Measurements from ENCODE around the gene CD38. TPM values are rescaled to one million over a fixed set of nuclear protein-coding genes. Genes with fewer than 3 reads are reported as not detected.
"Not testable (repeated sequence)": the region's sequence is repeated elsewhere in the genome, so short reads cannot be mapped to it uniquely, and the experiment has no call there.

The CD38 gene
- total RNA-seq, 1 donor from 2014 or later: 1.0 TPM

DNA sequence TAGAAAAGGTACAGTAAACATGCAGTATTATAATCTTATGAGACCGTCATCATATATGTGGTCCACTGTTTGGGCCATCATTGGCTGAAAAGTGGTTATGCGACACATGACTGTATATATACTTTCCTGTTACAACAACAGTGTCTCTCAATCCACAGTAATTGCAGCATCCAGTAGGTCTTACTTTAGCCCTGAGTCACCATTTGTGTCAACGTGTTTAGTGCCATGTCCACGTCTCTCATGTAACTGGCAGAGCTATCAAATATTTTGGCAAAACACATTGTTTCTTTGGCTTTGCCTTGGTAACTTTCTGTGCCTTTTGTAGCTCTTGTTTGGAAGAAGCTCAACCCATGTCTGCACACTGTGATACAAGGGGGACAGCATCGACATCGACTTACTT, 73.8 kb downstream of the CD38 start:
- Histone ChIP-seq H3K27me3 (ENCODE audit: control insufficient read depth in 3 of 3, insufficient read depth in 3 of 3, low read length in 3 of 3) (no peaks in the 10 kb centered on the region), H3K9me3 (ENCODE audit: control insufficient read depth in 3 of 3, low read length in 3 of 3) (no peaks in the 10 kb centered on the region), H3K9ac (ENCODE audit: low read depth in 1 of 3, low read length in 3 of 3) (no peak overlapping the region), H3K4me3 (ENCODE audit: low read length in 3 of 3) (no peak overlapping the region), H3K27ac (ENCODE audit: low read depth, low read length) (no peak overlapping the region), H3K36me3 (ENCODE audit: control insufficient read depth in 3 of 3, insufficient read depth in 3 of 3, low read length in 3 of 3) (peaks cover 0 to 4% (median 3%) of the 10 kb centered on the region in 3 donors), H3K4me1 (ENCODE audit: control insufficient read depth in 3 of 3, insufficient read depth in 3 of 3, low read length in 3 of 3) (peaks cover 0 to 4% (median 0%) of the 10 kb centered on the region in 3 donors)

GRCh38 chr4:15852524-15852923, 74.4 kb downstream of the CD38 start:
- H3K36me3 ChIP-seq (ENCODE audit: control insufficient read depth in 3 of 3, insufficient read depth in 3 of 3, low read length in 3 of 3): peaks cover 0 to 4% (median 3%) of the 10 kb centered on the region in 3 donors
- no peaks in the 10 kb centered on the region for H3K27me3 ChIP-seq (ENCODE audit: control insufficient read depth in 3 of 3, insufficient read depth in 3 of 3, low read length in 3 of 3)
- H3K27ac ChIP-seq (ENCODE audit: low read depth, low read length): no peak overlapping the region
- peaks cover 0 to 4% (median 0%) of the 10 kb centered on the region in 3 donors for H3K4me1 ChIP-seq (ENCODE audit: control insufficient read depth in 3 of 3, insufficient read depth in 3 of 3, low read length in 3 of 3)
- no peak overlapping the region for H3K9ac ChIP-seq (ENCODE audit: low read depth in 1 of 3, low read length in 3 of 3)
- H3K9me3 ChIP-seq (ENCODE audit: control insufficient read depth in 3 of 3, low read length in 3 of 3): no peaks in the 10 kb centered on the region
- H3K4me3 ChIP-seq (ENCODE audit: low read length in 3 of 3): no peak overlapping the region

- Histone ChIP-seq H3K36me3 (ENCODE audit: control insufficient read depth in 3 of 3, insufficient read depth in 3 of 3, low read length in 3 of 3) (peaks cover 0 to 4% (median 0%) of the 10 kb centered on the region in 3 donors), H3K27ac (ENCODE audit: low read depth, low read length) (no peak overlapping the region), H3K4me1 (ENCODE audit: control insufficient read depth in 3 of 3, insufficient read depth in 3 of 3, low read length in 3 of 3) (peaks cover 0 to 4% (median 0%) of the 10 kb centered on the region in 3 donors), H3K9me3 (ENCODE audit: control insufficient read depth in 3 of 3, low read length in 3 of 3) (no peaks in the 10 kb centered on the region), H3K27me3 (ENCODE audit: control insufficient read depth in 3 of 3, insufficient read depth in 3 of 3, low read length in 3 of 3) (no peaks in the 10 kb centered on the region), H3K9ac (ENCODE audit: low read depth in 1 of 3, low read length in 3 of 3) (no peak overlapping the region), H3K4me3 (ENCODE audit: low read length in 3 of 3) (no peak overlapping the region)
Observed at GRCh38 chr4:15853345-15853744, 75.2 kb downstream of the CD38 start.

DNA sequence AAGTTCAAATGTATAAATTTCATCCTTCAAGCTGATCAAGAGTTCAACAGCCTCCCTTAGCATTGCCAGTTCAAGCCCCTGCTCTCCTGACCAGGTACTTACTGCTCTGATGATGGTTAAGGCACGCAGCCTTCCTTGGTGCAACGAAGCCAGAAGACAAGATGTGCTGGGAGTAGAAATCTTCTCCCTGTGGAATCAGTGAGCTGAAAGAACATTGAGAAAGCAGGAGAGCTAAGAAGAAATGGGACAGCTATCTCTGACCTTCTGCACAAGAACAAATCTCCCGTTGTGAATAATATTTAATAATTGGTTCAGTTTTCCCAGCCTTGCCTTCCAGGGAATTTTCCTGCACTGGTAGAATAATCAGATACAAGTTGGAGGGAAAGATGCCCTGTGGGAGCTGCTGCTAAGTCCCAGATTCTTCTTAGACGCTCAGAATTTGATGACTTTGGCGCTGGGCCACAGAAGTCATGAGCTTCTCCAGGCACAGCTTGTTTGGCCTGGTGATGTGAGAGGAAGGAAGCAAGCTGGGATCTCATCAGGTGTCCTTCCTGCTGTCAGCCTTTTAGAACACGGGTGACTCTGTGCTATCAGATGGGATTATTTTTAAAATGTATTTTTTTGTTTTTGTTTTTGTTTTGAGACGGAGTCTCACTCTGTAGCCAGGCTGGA, 77.8 kb downstream of the CD38 start:
- Histone ChIP-seq H3K9ac (ENCODE audit: low read depth in 1 of 3, low read length in 3 of 3) (no peak overlapping the region), H3K4me3 (ENCODE audit: low read length in 3 of 3) (no peak overlapping the region), H3K27ac (ENCODE audit: low read depth, low read length) (no peak overlapping the region), H3K27me3 (ENCODE audit: control insufficient read depth in 3 of 3, insufficient read depth in 3 of 3, low read length in 3 of 3) (no peaks in the 10 kb centered on the region), H3K36me3 (ENCODE audit: control insufficient read depth in 3 of 3, insufficient read depth in 3 of 3, low read length in 3 of 3) (no peaks in the 10 kb centered on the region), H3K9me3 (ENCODE audit: control insufficient read depth in 3 of 3, low read length in 3 of 3) (no peaks in the 10 kb centered on the region), H3K4me1 (ENCODE audit: control insufficient read depth in 3 of 3, insufficient read depth in 3 of 3, low read length in 3 of 3) (peaks cover 0 to 4% (median 0%) of the 10 kb centered on the region in 3 donors)

- H3K9me3 ChIP-seq (ENCODE audit: control insufficient read depth in 3 of 3, low read length in 3 of 3); H3K4me1 ChIP-seq (ENCODE audit: control insufficient read depth in 3 of 3, insufficient read depth in 3 of 3, low read length in 3 of 3): not testable (repeated sequence)
Observed at GRCh38 chr4:15861198-15861597, 83.1 kb downstream of the CD38 start.

DNA sequence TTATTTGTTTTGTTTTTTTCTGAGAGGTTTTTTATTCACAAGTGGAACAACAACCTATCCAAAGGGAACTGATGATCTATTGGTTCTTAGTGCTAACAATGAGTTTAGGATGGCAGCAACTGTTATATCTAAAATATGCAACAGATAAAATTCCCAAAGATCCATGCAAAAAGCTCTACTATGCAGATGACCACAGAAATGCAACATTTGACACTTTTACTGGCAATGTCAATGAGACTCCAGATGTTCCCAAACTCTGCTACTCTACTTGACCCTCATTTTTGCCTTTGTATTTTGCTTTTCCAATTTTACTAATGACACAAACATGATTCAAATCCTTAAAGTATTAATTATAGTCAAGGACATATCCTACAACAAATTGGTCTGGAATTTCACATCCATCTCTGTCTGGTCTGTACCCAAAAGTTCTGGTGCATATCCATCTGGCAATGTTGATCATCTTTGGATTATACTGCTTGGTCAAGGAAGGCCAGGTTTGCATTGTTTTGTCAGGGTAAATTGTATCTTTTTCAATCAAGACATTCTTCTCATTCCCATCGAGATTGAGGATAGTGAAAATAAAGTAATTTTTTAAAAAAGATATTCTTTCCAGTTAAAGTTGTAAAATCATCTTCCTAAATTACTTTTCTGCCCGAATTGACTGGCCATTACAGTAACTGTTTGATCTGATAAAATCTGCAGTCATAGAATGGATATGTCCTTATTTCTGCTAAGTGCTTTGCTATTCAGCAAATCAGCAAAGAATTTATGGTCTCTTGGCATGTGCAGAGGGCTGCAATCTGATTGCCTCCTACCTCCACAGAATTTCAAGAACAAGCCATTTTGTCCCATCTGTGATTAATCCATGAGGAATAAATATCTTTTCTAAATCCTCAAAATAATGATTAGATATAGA, 86.8 kb downstream of the CD38 start:
- no peaks in the 10 kb centered on the region for H3K9me3 ChIP-seq (ENCODE audit: control insufficient read depth in 3 of 3, low read length in 3 of 3)
- no peaks in the 10 kb centered on the region for H3K4me1 ChIP-seq (ENCODE audit: control insufficient read depth in 3 of 3, insufficient read depth in 3 of 3, low read length in 3 of 3)
- H3K36me3 ChIP-seq (ENCODE audit: control insufficient read depth in 3 of 3, insufficient read depth in 3 of 3, low read length in 3 of 3): no peaks in the 10 kb centered on the region

More at GRCh38 chr4:15861198-15861597, 83.1 kb downstream of the CD38 start:
- not testable (repeated sequence) for H3K27ac ChIP-seq (ENCODE audit: low read depth, low read length); H3K27me3 ChIP-seq (ENCODE audit: control insufficient read depth in 3 of 3, insufficient read depth in 3 of 3, low read length in 3 of 3); H3K9ac ChIP-seq (ENCODE audit: low read depth in 1 of 3, low read length in 3 of 3); H3K4me3 ChIP-seq (ENCODE audit: low read length in 3 of 3); H3K36me3 ChIP-seq (ENCODE audit: control insufficient read depth in 3 of 3, insufficient read depth in 3 of 3, low read length in 3 of 3)

GRCh38 chr4:15868111-15868510, 90.0 kb downstream of the CD38 start:
- no peak overlapping the region for H3K27ac ChIP-seq (ENCODE audit: low read depth, low read length)
- no peaks in the 10 kb centered on the region for H3K27me3 ChIP-seq (ENCODE audit: control insufficient read depth in 3 of 3, insufficient read depth in 3 of 3, low read length in 3 of 3)
- H3K4me3 ChIP-seq (ENCODE audit: low read length in 3 of 3): no peak overlapping the region
- H3K9ac ChIP-seq (ENCODE audit: low read depth in 1 of 3, low read length in 3 of 3): no peak overlapping the region
- H3K9me3 ChIP-seq (ENCODE audit: control insufficient read depth in 3 of 3, low read length in 3 of 3): no peaks in the 10 kb centered on the region
- peaks cover 0 to 4% (median 0%) of the 10 kb centered on the region in 3 donors for H3K4me1 ChIP-seq (ENCODE audit: control insufficient read depth in 3 of 3, insufficient read depth in 3 of 3, low read length in 3 of 3)
- no peaks in the 10 kb centered on the region for H3K36me3 ChIP-seq (ENCODE audit: control insufficient read depth in 3 of 3, insufficient read depth in 3 of 3, low read length in 3 of 3)

More for the DNA sequence above, 86.8 kb downstream of the CD38 start:
- H3K9ac ChIP-seq (ENCODE audit: low read depth in 1 of 3, low read length in 3 of 3): no peak overlapping the region
- no peak overlapping the region for H3K27ac ChIP-seq (ENCODE audit: low read depth, low read length)
- H3K27me3 ChIP-seq (ENCODE audit: control insufficient read depth in 3 of 3, insufficient read depth in 3 of 3, low read length in 3 of 3): no peaks in the 10 kb centered on the region
- H3K4me3 ChIP-seq (ENCODE audit: low read length in 3 of 3): no peak overlapping the region

GRCh38 chr4:15868826-15869413, 90.8 kb downstream of the CD38 start:
- H3K4me1 ChIP-seq (ENCODE audit: control insufficient read depth in 3 of 3, insufficient read depth in 3 of 3, low read length in 3 of 3): peaks cover 0 to 4% (median 0%) of the 10 kb centered on the region in 3 donors
- no peak overlapping the region for H3K9ac ChIP-seq (ENCODE audit: low read depth in 1 of 3, low read length in 3 of 3)
- no peaks in the 10 kb centered on the region for H3K27me3 ChIP-seq (ENCODE audit: control insufficient read depth in 3 of 3, insufficient read depth in 3 of 3, low read length in 3 of 3)
- H3K4me3 ChIP-seq (ENCODE audit: low read length in 3 of 3): no peak overlapping the region
- no peaks in the 10 kb centered on the region for H3K36me3 ChIP-seq (ENCODE audit: control insufficient read depth in 3 of 3, insufficient read depth in 3 of 3, low read length in 3 of 3)
- no peaks in the 10 kb centered on the region for H3K9me3 ChIP-seq (ENCODE audit: control insufficient read depth in 3 of 3, low read length in 3 of 3)
- H3K27ac ChIP-seq (ENCODE audit: low read depth, low read length): no peak overlapping the region

- Histone ChIP-seq H3K4me3 (ENCODE audit: low read length in 3 of 3) (no peak overlapping the region), H3K27ac (ENCODE audit: low read depth, low read length) (no peak overlapping the region)
Observed at GRCh38 chr4:15870079-15870478, 92.0 kb downstream of the CD38 start.

More at GRCh38 chr4:15870079-15870478, 92.0 kb downstream of the CD38 start:
- no peaks in the 10 kb centered on the region for H3K9me3 ChIP-seq (ENCODE audit: control insufficient read depth in 3 of 3, low read length in 3 of 3)
- H3K9ac ChIP-seq (ENCODE audit: low read depth in 1 of 3, low read length in 3 of 3): no peak overlapping the region
- no peaks in the 10 kb centered on the region for H3K27me3 ChIP-seq (ENCODE audit: control insufficient read depth in 3 of 3, insufficient read depth in 3 of 3, low read length in 3 of 3)
- no peaks in the 10 kb centered on the region for H3K36me3 ChIP-seq (ENCODE audit: control insufficient read depth in 3 of 3, insufficient read depth in 3 of 3, low read length in 3 of 3)
- peaks cover 0 to 4% (median 0%) of the 10 kb centered on the region in 3 donors for H3K4me1 ChIP-seq (ENCODE audit: control insufficient read depth in 3 of 3, insufficient read depth in 3 of 3, low read length in 3 of 3)

Measured in skeletal muscle tissue (tissue), 4 donors.